HEK293 (cell line): ENCODE measurements around the gene DSTN.

ENCODE experiments used
- HOXA7 ChIP-seq: sonication (generic); formaldehyde crosslinking; IDR thresholded peaks from 2 replicates; pipeline ENCODE4 v1.8.1; 2022; ENCODE audit warnings: missing genetic modification reagents, borderline replicate concordance
- REST ChIP-seq: fragments of 450-650 bp; formaldehyde crosslinking; IDR thresholded peaks from 2 replicates; pipeline ENCODE4 v1.5.1; 2016; ENCODE audit warnings: missing biosample characterization, missing genetic modification characterization
- SP2 ChIP-seq: fragments of 450-650 bp; formaldehyde crosslinking; IDR thresholded peaks from 2 replicates; pipeline ENCODE4 v1.5.1; 2016; ENCODE audit warnings: missing biosample characterization, missing genetic modification characterization
- ZBTB26 ChIP-seq: fragments of 450-650 bp; formaldehyde crosslinking; optimal IDR thresholded peaks from 2 replicates; pipeline ENCODE3; 2016; ENCODE audit warnings: missing biosample characterization, mild to moderate bottlenecking, missing genetic modification characterization
- ZBTB8A ChIP-seq: fragments of 450-650 bp; formaldehyde crosslinking; IDR thresholded peaks from 2 replicates; pipeline ENCODE4 v1.5.1; 2016; ENCODE audit warnings: missing biosample characterization, missing genetic modification characterization
- ZEB2 ChIP-seq: fragments of 450-650 bp; formaldehyde crosslinking; IDR thresholded peaks from 2 replicates; pipeline ENCODE4 v1.5.1; 2016; ENCODE audit warnings: missing biosample characterization, missing genetic modification characterization
- ZNF24 ChIP-seq: fragments of 450-650 bp; formaldehyde crosslinking; IDR thresholded peaks from 2 replicates; pipeline ENCODE4 v1.5.1; 2016; ENCODE audit warnings: missing biosample characterization, missing genetic modification characterization
- ZNF704 ChIP-seq: fragments of 450-650 bp; formaldehyde crosslinking; IDR thresholded peaks from 2 replicates; pipeline ENCODE4 v1.5.1; 2016; ENCODE audit warnings: missing biosample characterization, missing genetic modification characterization
- ZNF747 ChIP-seq: fragments of 450-650 bp; formaldehyde crosslinking; IDR thresholded peaks from 2 replicates; pipeline ENCODE4 v1.5.1; 2016; ENCODE audit warnings: missing biosample characterization, missing genetic modification characterization
- TF ChIP-seq, protein P1 (sequence below): fragments of 450-650 bp; formaldehyde crosslinking; IDR thresholded peaks from 2 replicates; pipeline ENCODE4 v1.5.1; 2016; ENCODE audit warnings: missing biosample characterization, missing genetic modification characterization

DNA sequence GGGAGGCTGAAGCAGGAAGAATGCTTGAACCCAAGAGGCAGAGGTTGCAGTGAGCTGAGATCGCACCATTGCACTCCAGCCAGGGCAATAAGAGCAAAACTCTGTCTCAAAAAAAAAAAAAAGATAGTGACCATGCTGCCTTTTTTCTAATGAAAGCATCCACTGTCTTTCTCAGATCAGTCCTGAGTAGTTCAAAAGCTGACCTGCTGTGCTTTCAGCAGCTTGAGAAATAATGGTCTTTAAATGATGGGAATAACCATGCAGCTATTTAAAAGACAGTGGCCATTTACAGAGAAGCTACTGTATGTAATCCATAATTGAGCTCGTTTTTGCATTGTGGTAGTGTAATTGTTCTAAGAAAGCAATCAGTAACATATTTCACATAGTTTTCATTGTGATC lies 36.1 kb downstream of the DSTN start:
- TF ChIP-seq REST (no peak), ZNF24 (tag by site-specific recombination) (no peak), ZBTB8A (tag by site-specific recombination) (no peak), ZNF747 (no peak), ZBTB26 (tag by site-specific recombination) (no peak), SP2 (tag by site-specific recombination) (no peak), ZNF704 (no peak), HOXA7 (CRISPR knock-in tag) (no peak), ZEB2 (tag by site-specific recombination) (no peak)
- TF ChIP-seq, protein P1, sequence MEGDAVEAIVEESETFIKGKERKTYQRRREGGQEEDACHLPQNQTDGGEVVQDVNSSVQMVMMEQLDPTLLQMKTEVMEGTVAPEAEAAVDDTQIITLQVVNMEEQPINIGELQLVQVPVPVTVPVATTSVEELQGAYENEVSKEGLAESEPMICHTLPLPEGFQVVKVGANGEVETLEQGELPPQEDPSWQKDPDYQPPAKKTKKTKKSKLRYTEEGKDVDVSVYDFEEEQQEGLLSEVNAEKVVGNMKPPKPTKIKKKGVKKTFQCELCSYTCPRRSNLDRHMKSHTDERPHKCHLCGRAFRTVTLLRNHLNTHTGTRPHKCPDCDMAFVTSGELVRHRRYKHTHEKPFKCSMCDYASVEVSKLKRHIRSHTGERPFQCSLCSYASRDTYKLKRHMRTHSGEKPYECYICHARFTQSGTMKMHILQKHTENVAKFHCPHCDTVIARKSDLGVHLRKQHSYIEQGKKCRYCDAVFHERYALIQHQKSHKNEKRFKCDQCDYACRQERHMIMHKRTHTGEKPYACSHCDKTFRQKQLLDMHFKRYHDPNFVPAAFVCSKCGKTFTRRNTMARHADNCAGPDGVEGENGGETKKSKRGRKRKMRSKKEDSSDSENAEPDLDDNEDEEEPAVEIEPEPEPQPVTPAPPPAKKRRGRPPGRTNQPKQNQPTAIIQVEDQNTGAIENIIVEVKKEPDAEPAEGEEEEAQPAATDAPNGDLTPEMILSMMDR: no peak
